BJ (cell line): Measurements from ENCODE around the gene PCLO. TPM values are rescaled to one million over a fixed set of nuclear protein-coding genes. Genes with fewer than 3 reads are reported as not detected.

Experiments used
- CTCF ChIA-PET: fragments of 350-600 bp; formaldehyde crosslinking; extraction: SDS; loops from one replicate; lab custom pipeline; 2021; ENCODE audit warnings: antibody characterized with exemption, inconsistent platforms; lab: Yijun Ruan, JAX
- POLR2A ChIA-PET: fragments of 300-600 bp; sonication (Branson Sonifier 250); formaldehyde crosslinking; extraction: SDS; loops from one replicate; lab custom pipeline; 2021; ENCODE audit warnings: antibody characterized with exemption; lab: Charles Lee
- DNase-seq: peaks from one replicate; pipeline ENCODE4 v3.0.0-alpha.2; 2011; ENCODE audit warnings: low read depth
- H3K27me3 ChIP-seq: 2 replicates; pipeline ENCODE4 v1.6.0; 2011; ENCODE audit warnings: low read length; ENCODE audit not compliant: control insufficient read depth, insufficient read depth
- H3K36me3 ChIP-seq: 2 replicates; pipeline ENCODE4 v1.5.1; 2011; ENCODE audit warnings: low read length; ENCODE audit not compliant: control insufficient read depth, insufficient read depth
- H3K4me3 ChIP-seq: 2 replicates; pipeline ENCODE4 v1.5.1; 2011; ENCODE audit warnings: low read depth, mild to moderate bottlenecking, control low read depth, low read length
- polyA plus RNA-seq: library from polyadenylated mRNA; depleted of rRNA; stranded (reverse); fragments of >200 nt; gene quantifications from 2 replicates; pipeline ENCODE4 v1.2.3, GENCODE V29; 2011
- TF ChIP-seq, protein P1 (sequence below): IDR thresholded peaks from 2 replicates; pipeline ENCODE4 v1.5.1; 2011; ENCODE audit warnings: low read depth, mild to moderate bottlenecking, control low read depth, inconsistent platforms, low read length, moderate library complexity; ENCODE audit not compliant: insufficient read depth

The PCLO gene
- polyA plus RNA-seq, 1 experiment: 0.76 TPM

DNA sequence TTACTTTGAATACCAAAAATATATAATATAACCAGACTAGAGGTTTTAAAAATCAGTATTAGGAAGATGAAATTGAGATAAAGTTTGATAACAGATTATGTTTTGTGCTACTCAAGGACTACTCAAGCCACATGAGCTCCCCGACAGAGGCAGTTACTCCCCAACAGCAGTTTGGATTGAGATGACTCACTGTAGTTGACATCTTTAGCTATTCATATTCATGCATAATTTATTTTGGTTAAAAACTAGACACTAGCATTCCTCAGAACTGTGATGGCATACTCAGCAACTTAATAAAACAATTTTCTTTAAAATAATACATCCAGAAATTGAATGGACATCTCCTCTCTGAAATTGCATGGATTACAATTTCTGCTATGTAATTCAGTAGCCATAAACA is 19.6 kb downstream of the PCLO start:
- POLR2A ChIA-PET: no interaction called here

DNA sequence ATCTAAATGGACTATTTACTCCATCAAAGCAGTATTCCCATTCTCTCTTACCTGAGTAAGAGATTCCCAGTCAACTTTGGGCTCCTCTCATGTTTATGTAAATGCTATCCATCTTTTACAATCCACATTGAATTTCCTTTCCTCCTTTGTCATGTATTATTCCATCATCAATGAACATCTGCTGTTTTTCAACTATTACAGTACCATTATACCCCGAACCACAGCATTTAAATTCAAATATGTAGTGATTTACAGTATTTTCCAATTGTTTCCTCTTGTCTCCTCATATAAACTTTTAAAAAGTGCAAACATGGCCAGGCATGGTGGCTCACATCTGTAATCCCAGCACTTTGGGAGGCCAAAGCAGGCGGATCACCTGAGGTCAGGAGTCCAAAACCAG is 20.3 kb downstream of the PCLO start:
- Histone ChIP-seq H3K27me3 (no peaks in the 10 kb centered on the region), H3K4me3 (no peak overlapping the region), H3K36me3 (no peaks in the 10 kb centered on the region)
- DNase-seq: no peak
- ChIA-PET POLR2A (no interaction called here), CTCF (no interaction called here)
- TF ChIP-seq, protein P1, sequence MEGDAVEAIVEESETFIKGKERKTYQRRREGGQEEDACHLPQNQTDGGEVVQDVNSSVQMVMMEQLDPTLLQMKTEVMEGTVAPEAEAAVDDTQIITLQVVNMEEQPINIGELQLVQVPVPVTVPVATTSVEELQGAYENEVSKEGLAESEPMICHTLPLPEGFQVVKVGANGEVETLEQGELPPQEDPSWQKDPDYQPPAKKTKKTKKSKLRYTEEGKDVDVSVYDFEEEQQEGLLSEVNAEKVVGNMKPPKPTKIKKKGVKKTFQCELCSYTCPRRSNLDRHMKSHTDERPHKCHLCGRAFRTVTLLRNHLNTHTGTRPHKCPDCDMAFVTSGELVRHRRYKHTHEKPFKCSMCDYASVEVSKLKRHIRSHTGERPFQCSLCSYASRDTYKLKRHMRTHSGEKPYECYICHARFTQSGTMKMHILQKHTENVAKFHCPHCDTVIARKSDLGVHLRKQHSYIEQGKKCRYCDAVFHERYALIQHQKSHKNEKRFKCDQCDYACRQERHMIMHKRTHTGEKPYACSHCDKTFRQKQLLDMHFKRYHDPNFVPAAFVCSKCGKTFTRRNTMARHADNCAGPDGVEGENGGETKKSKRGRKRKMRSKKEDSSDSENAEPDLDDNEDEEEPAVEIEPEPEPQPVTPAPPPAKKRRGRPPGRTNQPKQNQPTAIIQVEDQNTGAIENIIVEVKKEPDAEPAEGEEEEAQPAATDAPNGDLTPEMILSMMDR: no peak

More for the DNA sequence above, 19.6 kb downstream of the PCLO start:
- H3K27me3 ChIP-seq: no peaks in the 10 kb centered on the region
- H3K4me3 ChIP-seq: no peak overlapping the region
- no peaks in the 10 kb centered on the region for H3K36me3 ChIP-seq
- DNase-seq: no peak
- CTCF ChIA-PET: no interaction called here
- TF ChIP-seq, protein P1: no peak

DNA sequence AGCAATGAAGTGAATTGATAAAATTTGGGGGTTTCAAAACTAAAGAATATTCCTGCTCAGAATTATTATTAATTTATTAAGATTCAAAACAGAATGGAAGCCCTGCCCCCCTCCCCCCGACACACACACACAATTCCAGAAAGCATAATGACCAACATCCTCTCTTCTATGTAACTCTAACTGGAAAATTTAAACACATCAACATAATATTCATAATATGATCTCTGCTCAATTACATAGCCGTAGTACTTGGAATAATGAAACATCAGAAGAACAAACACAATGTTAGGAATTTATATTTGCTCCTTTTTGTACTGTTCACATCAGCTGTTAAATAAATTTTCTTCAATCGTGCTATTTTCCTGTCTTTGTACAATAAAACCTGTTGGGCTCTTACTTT is 20.8 kb downstream of the PCLO start:
- no peaks in the 10 kb centered on the region for H3K27me3 ChIP-seq
- no peaks in the 10 kb centered on the region for H3K36me3 ChIP-seq
- H3K4me3 ChIP-seq: no peak overlapping the region
- CTCF ChIA-PET: no interaction called here
- TF ChIP-seq, protein P1: no peak
- POLR2A ChIA-PET: no interaction called here
- DNase-seq: no peak

- Histone ChIP-seq H3K27me3 (no peaks in the 10 kb centered on the region), H3K36me3 (no peaks in the 10 kb centered on the region), H3K4me3 (no peak overlapping the region)
- TF ChIP-seq, protein P1: no peak
- CTCF ChIA-PET: no interaction called here
- POLR2A ChIA-PET: no interaction called here
- no peak for DNase-seq
These were observed 31.8 kb downstream of the PCLO start for GRCh38 chr7:83130623-83131545.

- no peaks in the 10 kb centered on the region for H3K27me3 ChIP-seq
- ChIA-PET POLR2A (no interaction called here), CTCF (no interaction called here)
- no peaks in the 10 kb centered on the region for H3K36me3 ChIP-seq
- no peak overlapping the region for H3K4me3 ChIP-seq
- TF ChIP-seq, protein P1: no peak
- DNase-seq: no peak
These were observed 32.5 kb downstream of the PCLO start for GRCh38 chr7:83130191-83130590.
